ENCODE data around the gene FGFBP1. TPM values are rescaled to one million over a fixed set of nuclear protein-coding genes. Genes with fewer than 3 reads are reported as not detected.

Gene FGFBP1
- total RNA-seq, 1 experiment from 2014 or later, result not detected

GRCh38 chr4:15920723-15921591 is 17.6 kb downstream of the FGFBP1 start:
- Histone ChIP-seq H3K79me2 (ENCODE audit: insufficient read depth, low read length) (no peaks in the 10 kb centered on the region), H2BK15ac (ENCODE audit: low read depth, low read length) (no peak overlapping the region), H4K5ac (ENCODE audit: insufficient read length, low read depth, low read length) (no peak overlapping the region), H2BK20ac (ENCODE audit: low read depth, low read length, poor library complexity, severe bottlenecking) (no peak overlapping the region), H4K20me1 (ENCODE audit: control insufficient read depth, insufficient read depth, insufficient read length) (no peaks in the 10 kb centered on the region), H3K56ac (ENCODE audit: insufficient read length, low read depth, low read length) (no peak overlapping the region), H2BK12ac (ENCODE audit: insufficient read length, low read depth, low read length) (no peak overlapping the region), H3K4me1 (ENCODE audit: insufficient read depth, low read length) (no peaks in the 10 kb centered on the region), H3K4ac (ENCODE audit: low read depth, low read length) (no peak overlapping the region), H3K18ac (ENCODE audit: insufficient read length, low read depth, low read length) (no peak overlapping the region), H3K23ac (ENCODE audit: insufficient read length, low read depth, low read length) (no peak overlapping the region), H3T11ph (ENCODE audit: low read length) (no peak overlapping the region), H3K23me2 (ENCODE audit: insufficient read length, low read depth, low read length, poor library complexity, severe bottlenecking) (no peaks in the 10 kb centered on the region), H3K27me3 (ENCODE audit: insufficient read depth, low read length) (no peaks in the 10 kb centered on the region), H3K79me1 (ENCODE audit: insufficient read depth, low read depth, low read length, poor library complexity, severe bottlenecking) (no peaks in the 10 kb centered on the region), H3K9me3 (ENCODE audit: control insufficient read depth, low read depth, low read length) (peaks cover 5% of the 10 kb centered on the region), H2AFZ (ENCODE audit: low read length) (no peak overlapping the region), H4K8ac (replicated peaks; ENCODE audit: insufficient read length, low read depth, low read length) (no peak overlapping the region), H4K91ac (ENCODE audit: insufficient read length, low read depth, low read length) (no peak overlapping the region), H2BK5ac (ENCODE audit: insufficient read length, low read length) (no peak overlapping the region), H3K9ac (ENCODE audit: extremely low read depth, insufficient read length, low read length) (no peak overlapping the region), H2BK120ac (ENCODE audit: low read depth, low read length, poor library complexity, severe bottlenecking) (no peak overlapping the region), H3K4me2 (ENCODE audit: insufficient read depth, insufficient read length, low read length) (no peak overlapping the region), H3K27ac (ENCODE audit: insufficient read length, low read depth, low read length) (no peak overlapping the region), H3K14ac (ENCODE audit: insufficient read depth, low read length) (no peak overlapping the region), H2AK5ac (ENCODE audit: insufficient read length, low read length) (no peak overlapping the region)
- TF ChIP-seq CTCF (conservative IDR thresholded peaks at IDR 0.05), result no peak
- Mint-ChIP-seq H3K9me3 (peaks cover 5% of the 10 kb centered on the region in 2 experiments), H3K27ac (no peak overlapping the region), H3K4me1 (no peaks in the 10 kb centered on the region), H3K27me3 (ENCODE audit: low read depth) (peaks cover 5% of the 10 kb centered on the region), H3K36me3 (ENCODE audit: insufficient read depth in 1 of 3, low read depth in 3 of 3) (peaks cover 0 to 3% (median 1%) of the 10 kb centered on the region in 3 experiments; a peak in 4 of 7 replicates), H3K4me3 (no peak overlapping the region)
- WGBS (ENCODE audit: extremely low coverage, insufficient read length, low lambda C conversion rate), result no CpG with 5 or more reads among the region's 4 CpGs
- DNase-seq, result no peak
